ENCODE measurements around the gene NOTO. TPM values are rescaled to one million over a fixed set of nuclear protein-coding genes. Genes with fewer than 3 reads are reported as not detected.

NOTO gene
- total RNA-seq, 1 donor from 2014 or later: not detected

- Mint-ChIP-seq H3K4me3 (ENCODE audit: unreplicated experiment) (no peak overlapping the region), H3K36me3 (ENCODE audit: unreplicated experiment) (peaks cover 43% of the 10 kb centered on the region)
- DNase-seq (ENCODE audit: extremely low spot score, unreplicated experiment): no peak
Observed at GRCh38 chr2:73253400-73253799, 51.0 kb downstream of the NOTO start.

GRCh38 chr2:73253901-73254300 lies 51.5 kb downstream of the NOTO start:
- Mint-ChIP-seq H3K4me3 (ENCODE audit: unreplicated experiment) (no peak overlapping the region), H3K27me3 (ENCODE audit: unreplicated experiment) (no peaks in the 10 kb centered on the region), H3K4me1 (ENCODE audit: unreplicated experiment) (no peaks in the 10 kb centered on the region), H3K27ac (ENCODE audit: unreplicated experiment) (no peak overlapping the region), H3K9me3 (ENCODE audit: unreplicated experiment) (no peaks in the 10 kb centered on the region), H3K36me3 (ENCODE audit: unreplicated experiment) (peaks cover 38% of the 10 kb centered on the region)
- no peak for TF ChIP-seq CTCF (IDR thresholded peaks at IDR 0.05)
- DNase-seq (ENCODE audit: extremely low spot score, unreplicated experiment): no peak

More at GRCh38 chr2:73253400-73253799, 51.0 kb downstream of the NOTO start:
- Mint-ChIP-seq H3K9me3 (ENCODE audit: unreplicated experiment) (no peaks in the 10 kb centered on the region), H3K27ac (ENCODE audit: unreplicated experiment) (no peak overlapping the region), H3K27me3 (ENCODE audit: unreplicated experiment) (no peaks in the 10 kb centered on the region), H3K4me1 (ENCODE audit: unreplicated experiment) (no peaks in the 10 kb centered on the region)
- TF ChIP-seq CTCF (IDR thresholded peaks at IDR 0.05): no peak

GRCh38 chr2:73254343-73255006 lies 52.1 kb downstream of the NOTO start:
- TF ChIP-seq CTCF (IDR thresholded peaks at IDR 0.05): no peak
- Mint-ChIP-seq H3K4me1 (ENCODE audit: unreplicated experiment) (no peaks in the 10 kb centered on the region), H3K9me3 (ENCODE audit: unreplicated experiment) (no peaks in the 10 kb centered on the region), H3K27ac (ENCODE audit: unreplicated experiment) (no peak overlapping the region), H3K4me3 (ENCODE audit: unreplicated experiment) (no peak overlapping the region), H3K27me3 (ENCODE audit: unreplicated experiment) (no peaks in the 10 kb centered on the region), H3K36me3 (ENCODE audit: unreplicated experiment) (peaks cover 34% of the 10 kb centered on the region)
- no peak for DNase-seq (ENCODE audit: extremely low spot score, unreplicated experiment)

- Mint-ChIP-seq H3K36me3 (ENCODE audit: unreplicated experiment) (peaks cover 28% of the 10 kb centered on the region), H3K27ac (ENCODE audit: unreplicated experiment) (no peak overlapping the region), H3K9me3 (ENCODE audit: unreplicated experiment) (no peaks in the 10 kb centered on the region), H3K27me3 (ENCODE audit: unreplicated experiment) (no peaks in the 10 kb centered on the region), H3K4me1 (ENCODE audit: unreplicated experiment) (no peaks in the 10 kb centered on the region), H3K4me3 (ENCODE audit: unreplicated experiment) (no peak overlapping the region)
- DNase-seq (ENCODE audit: extremely low spot score, unreplicated experiment): no peak
- TF ChIP-seq CTCF (IDR thresholded peaks at IDR 0.05): no peak
Observed at GRCh38 chr2:73255007-73255644, 52.8 kb downstream of the NOTO start.

- H3K36me3 Mint-ChIP-seq (ENCODE audit: unreplicated experiment): peaks cover 18% of the 10 kb centered on the region
- TF ChIP-seq CTCF (IDR thresholded peaks at IDR 0.05): no peak
- no peak overlapping the region for H3K4me3 Mint-ChIP-seq (ENCODE audit: unreplicated experiment)
- no peaks in the 10 kb centered on the region for H3K4me1 Mint-ChIP-seq (ENCODE audit: unreplicated experiment)
- H3K9me3 Mint-ChIP-seq (ENCODE audit: unreplicated experiment): no peaks in the 10 kb centered on the region
- peaks cover 3% of the 10 kb centered on the region for H3K27me3 Mint-ChIP-seq (ENCODE audit: unreplicated experiment)
- no peak for DNase-seq (ENCODE audit: extremely low spot score, unreplicated experiment)
- no peak overlapping the region for H3K27ac Mint-ChIP-seq (ENCODE audit: unreplicated experiment)
Observed at GRCh38 chr2:73255907-73256617, 53.7 kb downstream of the NOTO start.
